ENCODE results near the gene IKBKE.

The IKBKE gene

GRCh38 chr1:206521694-206522402 lies 51.6 kb downstream of the IKBKE start:
- no peaks in the 10 kb centered on the region for H3K9me3 ChIP-seq (ENCODE audit: control insufficient read depth, insufficient read depth, low read length)
- H3K36me3 ChIP-seq (ENCODE audit: control insufficient read depth, insufficient read depth, low read length) = no peaks in the 10 kb centered on the region
- H3K4me3 ChIP-seq (ENCODE audit: low read length) = no peak overlapping the region
- no CpG with 5 or more reads among the region's 8 CpGs for WGBS (ENCODE audit: insufficient coverage, insufficient read length)
- no peaks in the 10 kb centered on the region for H3K27me3 ChIP-seq (ENCODE audit: control insufficient read depth, insufficient read depth, low read length)
- H3K27ac ChIP-seq (ENCODE audit: low read length) = no peak overlapping the region
- no peak for DNase-seq (ENCODE audit: low read depth, low spot score)
- no peaks in the 10 kb centered on the region; the same call in 1 of the 2 replicates for H3K4me1 ChIP-seq (ENCODE audit: control insufficient read depth, insufficient read depth, low read length)

- Histone ChIP-seq H3K27me3 (ENCODE audit: control insufficient read depth, insufficient read depth, low read length) (no peaks in the 10 kb centered on the region), H3K4me1 (ENCODE audit: control insufficient read depth, insufficient read depth, low read length) (no peaks in the 10 kb centered on the region; the same call in 1 of the 2 replicates), H3K4me3 (ENCODE audit: low read length) (no peak overlapping the region), H3K9me3 (ENCODE audit: control insufficient read depth, insufficient read depth, low read length) (no peaks in the 10 kb centered on the region), H3K27ac (ENCODE audit: low read length) (no peak overlapping the region), H3K36me3 (ENCODE audit: control insufficient read depth, insufficient read depth, low read length) (no peaks in the 10 kb centered on the region)
- no peak for DNase-seq (ENCODE audit: low read depth, low spot score)
- no CpG with 5 or more reads among the region's 5 CpGs for WGBS (ENCODE audit: insufficient coverage, insufficient read length)
Observed at GRCh38 chr1:206524739-206525364, 54.6 kb downstream of the IKBKE start.

- Histone ChIP-seq H3K9me3 (ENCODE audit: control insufficient read depth, insufficient read depth, low read length) (no peaks in the 10 kb centered on the region), H3K4me3 (ENCODE audit: low read length) (no peak overlapping the region), H3K4me1 (ENCODE audit: control insufficient read depth, insufficient read depth, low read length) (no peaks in the 10 kb centered on the region; the same call in 1 of the 2 replicates), H3K27me3 (ENCODE audit: control insufficient read depth, insufficient read depth, low read length) (no peaks in the 10 kb centered on the region), H3K36me3 (ENCODE audit: control insufficient read depth, insufficient read depth, low read length) (no peaks in the 10 kb centered on the region), H3K27ac (ENCODE audit: low read length) (no peak overlapping the region)
- WGBS (ENCODE audit: insufficient coverage, insufficient read length) = no CpG with 5 or more reads among the region's 6 CpGs
- DNase-seq (ENCODE audit: low read depth, low spot score) = no peak
Observed at GRCh38 chr1:206526064-206526911, 56.0 kb downstream of the IKBKE start.

GRCh38 chr1:206529425-206529824 lies 59.1 kb downstream of the IKBKE start:
- no peaks in the 10 kb centered on the region for H3K27me3 ChIP-seq (ENCODE audit: control insufficient read depth, insufficient read depth, low read length)
- WGBS (ENCODE audit: insufficient coverage, insufficient read length) = no CpG with 5 or more reads among the region's 7 CpGs
- H3K4me3 ChIP-seq (ENCODE audit: low read length) = no peak overlapping the region
- H3K4me1 ChIP-seq (ENCODE audit: control insufficient read depth, insufficient read depth, low read length) = no peaks in the 10 kb centered on the region; the same call in 1 of the 2 replicates
- DNase-seq (ENCODE audit: low read depth, low spot score) = no peak
- H3K36me3 ChIP-seq (ENCODE audit: control insufficient read depth, insufficient read depth, low read length) = no peaks in the 10 kb centered on the region
- no peaks in the 10 kb centered on the region for H3K9me3 ChIP-seq (ENCODE audit: control insufficient read depth, insufficient read depth, low read length)
- no peak overlapping the region for H3K27ac ChIP-seq (ENCODE audit: low read length)

- Histone ChIP-seq H3K27me3 (ENCODE audit: control insufficient read depth, insufficient read depth, low read length) (no peaks in the 10 kb centered on the region), H3K4me3 (ENCODE audit: low read length) (no peak overlapping the region), H3K27ac (ENCODE audit: low read length) (no peak overlapping the region), H3K9me3 (ENCODE audit: control insufficient read depth, insufficient read depth, low read length) (no peaks in the 10 kb centered on the region), H3K36me3 (ENCODE audit: control insufficient read depth, insufficient read depth, low read length) (no peaks in the 10 kb centered on the region), H3K4me1 (ENCODE audit: control insufficient read depth, insufficient read depth, low read length) (no peaks in the 10 kb centered on the region)
- DNase-seq (ENCODE audit: low read depth, low spot score) = no peak
- no CpG with 5 or more reads among the region's 7 CpGs for WGBS (ENCODE audit: insufficient coverage, insufficient read length)
Observed at GRCh38 chr1:206532368-206532767, 62.1 kb downstream of the IKBKE start.

GRCh38 chr1:206534552-206534951 lies 64.3 kb downstream of the IKBKE start:
- H3K9me3 ChIP-seq (ENCODE audit: control insufficient read depth, insufficient read depth, low read length) = no peaks in the 10 kb centered on the region
- H3K4me3 ChIP-seq (ENCODE audit: low read length) = no peak overlapping the region
- H3K27ac ChIP-seq (ENCODE audit: low read length) = no peak overlapping the region
- DNase-seq (ENCODE audit: low read depth, low spot score) = no peak
- no peaks in the 10 kb centered on the region for H3K4me1 ChIP-seq (ENCODE audit: control insufficient read depth, insufficient read depth, low read length)
- H3K36me3 ChIP-seq (ENCODE audit: control insufficient read depth, insufficient read depth, low read length) = no peaks in the 10 kb centered on the region
- WGBS (ENCODE audit: insufficient coverage, insufficient read length) = no CpG with 5 or more reads among the region's 3 CpGs
- no peaks in the 10 kb centered on the region for H3K27me3 ChIP-seq (ENCODE audit: control insufficient read depth, insufficient read depth, low read length)

GRCh38 chr1:206535853-206536188 lies 65.5 kb downstream of the IKBKE start:
- no peak for DNase-seq (ENCODE audit: low read depth, low spot score)

GRCh38 chr1:206537141-206537540 lies 66.9 kb downstream of the IKBKE start:
- Histone ChIP-seq H3K27ac (ENCODE audit: low read length) (no peak overlapping the region), H3K36me3 (ENCODE audit: control insufficient read depth, insufficient read depth, low read length) (no peaks in the 10 kb centered on the region), H3K4me3 (ENCODE audit: low read length) (no peak overlapping the region), H3K9me3 (ENCODE audit: control insufficient read depth, insufficient read depth, low read length) (no peaks in the 10 kb centered on the region), H3K27me3 (ENCODE audit: control insufficient read depth, insufficient read depth, low read length) (no peaks in the 10 kb centered on the region), H3K4me1 (ENCODE audit: control insufficient read depth, insufficient read depth, low read length) (no peaks in the 10 kb centered on the region)
- DNase-seq (ENCODE audit: low read depth, low spot score) = no peak
- WGBS (ENCODE audit: insufficient coverage, insufficient read length) = no CpG with 5 or more reads among the region's 4 CpGs

More at GRCh38 chr1:206535853-206536188, 65.5 kb downstream of the IKBKE start:
- WGBS (ENCODE audit: insufficient coverage, insufficient read length) = no CpG with 5 or more reads among the region's 6 CpGs
- Histone ChIP-seq H3K4me1 (ENCODE audit: control insufficient read depth, insufficient read depth, low read length) (no peaks in the 10 kb centered on the region), H3K27ac (ENCODE audit: low read length) (no peak overlapping the region), H3K27me3 (ENCODE audit: control insufficient read depth, insufficient read depth, low read length) (no peaks in the 10 kb centered on the region), H3K9me3 (ENCODE audit: control insufficient read depth, insufficient read depth, low read length) (no peaks in the 10 kb centered on the region), H3K36me3 (ENCODE audit: control insufficient read depth, insufficient read depth, low read length) (no peaks in the 10 kb centered on the region), H3K4me3 (ENCODE audit: low read length) (no peak overlapping the region)

GRCh38 chr1:206538086-206538770 lies 68.0 kb downstream of the IKBKE start:
- Histone ChIP-seq H3K36me3 (ENCODE audit: control insufficient read depth, insufficient read depth, low read length) (no peaks in the 10 kb centered on the region), H3K27me3 (ENCODE audit: control insufficient read depth, insufficient read depth, low read length) (no peaks in the 10 kb centered on the region), H3K27ac (ENCODE audit: low read length) (no peak overlapping the region), H3K4me3 (ENCODE audit: low read length) (no peak overlapping the region), H3K4me1 (ENCODE audit: control insufficient read depth, insufficient read depth, low read length) (no peaks in the 10 kb centered on the region), H3K9me3 (ENCODE audit: control insufficient read depth, insufficient read depth, low read length) (no peaks in the 10 kb centered on the region)
- WGBS (ENCODE audit: insufficient coverage, insufficient read length) = no CpG with 5 or more reads among the region's 6 CpGs
- no peak for DNase-seq (ENCODE audit: low read depth, low spot score)
